ENCODE results near the gene TSHB.

The TSHB gene

GRCh38 chr1:115041654-115042053, 12.0 kb downstream of the TSHB start:
- no peaks in the 10 kb centered on the region for H3K4me1 ChIP-seq (ENCODE audit: control insufficient read depth, insufficient read depth, low read depth, low read length)
- H3K9ac ChIP-seq (ENCODE audit: low read length): no peak overlapping the region
- H2BK15ac ChIP-seq (ENCODE audit: low read depth, poor library complexity, severe bottlenecking): no peak overlapping the region
- H3K14ac ChIP-seq (ENCODE audit: low read length in 2 of 2): no peak overlapping the region
- no peak overlapping the region for H4K91ac ChIP-seq (ENCODE audit: low read length)
- H3K27ac ChIP-seq (ENCODE audit: low read length, poor library complexity, severe bottlenecking): no peak overlapping the region
- no peaks in the 10 kb centered on the region for H3K36me3 ChIP-seq (ENCODE audit: control insufficient read depth in 1 of 2, insufficient read depth in 2 of 2, low read depth in 1 of 2, low read length in 2 of 2)
- H2BK12ac ChIP-seq (ENCODE audit: low read length in 2 of 2): no peak overlapping the region
- H3K79me1 ChIP-seq (replicated peaks; ENCODE audit: low read length, poor library complexity, severe bottlenecking): no peaks in the 10 kb centered on the region
- H3K4me3 ChIP-seq (ENCODE audit: insufficient read depth in 1 of 2, low read depth in 1 of 2, low read length in 2 of 2): no peak overlapping the region
- no peak for DNase-seq
- no peak overlapping the region for H2AK5ac ChIP-seq (ENCODE audit: low read length, severe bottlenecking)
- H3K4ac ChIP-seq (ENCODE audit: low read depth in 1 of 2, low read length in 2 of 2): no peak overlapping the region
- H3K27me3 ChIP-seq (ENCODE audit: control insufficient read depth in 1 of 2, insufficient read depth in 1 of 2, low read length in 2 of 2): peaks cover 2 to 10% of the 10 kb centered on the region in 2 experiments
- H3K9me3 ChIP-seq (ENCODE audit: control insufficient read depth, low read length): no peaks in the 10 kb centered on the region
- no peak overlapping the region for H2AFZ ChIP-seq (ENCODE audit: low read depth, low read length)
- no peak overlapping the region for H4K8ac ChIP-seq (ENCODE audit: low read length)
- H2BK120ac ChIP-seq (ENCODE audit: low read depth, low read length): no peak overlapping the region
- H2BK5ac ChIP-seq (ENCODE audit: low read depth, low read length, poor library complexity, severe bottlenecking): no peak overlapping the region
- no peak overlapping the region for H3K18ac ChIP-seq (ENCODE audit: low read depth in 1 of 2, low read length in 2 of 2)
- no peak overlapping the region for H3K4me2 ChIP-seq (ENCODE audit: low read length, poor library complexity, severe bottlenecking)
- no peak overlapping the region for H3K23ac ChIP-seq (ENCODE audit: low read length in 2 of 2)

DNA sequence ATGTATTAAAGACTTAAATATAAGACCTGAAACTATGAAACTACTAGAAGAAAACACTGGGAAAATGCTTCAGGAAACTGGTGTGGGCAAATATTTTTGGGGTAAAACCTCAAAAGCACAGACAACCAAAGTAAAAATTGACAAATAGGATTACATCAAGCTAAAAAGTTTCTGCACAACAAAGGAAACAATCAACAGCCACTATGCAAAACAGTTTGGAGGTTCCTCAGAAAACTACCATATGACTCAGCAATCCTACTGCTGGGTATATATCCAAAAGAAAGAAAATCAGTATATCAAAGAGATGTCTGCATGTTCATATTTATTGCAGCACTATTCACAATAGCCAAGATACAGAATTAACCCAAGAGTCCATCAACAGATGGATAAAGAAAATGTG, 17.1 kb downstream of the TSHB start:
- H2AK5ac ChIP-seq (ENCODE audit: low read length, severe bottlenecking): no peak overlapping the region
- no peak overlapping the region for H4K91ac ChIP-seq (ENCODE audit: low read length)
- no peak overlapping the region for H3K27ac ChIP-seq (ENCODE audit: low read length, poor library complexity, severe bottlenecking)
- H3K4ac ChIP-seq (ENCODE audit: low read depth in 1 of 2, low read length in 2 of 2): no peak overlapping the region
- H2BK15ac ChIP-seq (ENCODE audit: low read depth, poor library complexity, severe bottlenecking): no peak overlapping the region
- H3K36me3 ChIP-seq (ENCODE audit: control insufficient read depth in 1 of 2, insufficient read depth in 2 of 2, low read depth in 1 of 2, low read length in 2 of 2): no peaks in the 10 kb centered on the region
- H3K9ac ChIP-seq (ENCODE audit: low read length): no peak overlapping the region
- no peak overlapping the region for H2AFZ ChIP-seq (ENCODE audit: low read depth, low read length)
- H3K18ac ChIP-seq (ENCODE audit: low read depth in 1 of 2, low read length in 2 of 2): no peak overlapping the region
- H3K23ac ChIP-seq (ENCODE audit: low read length in 2 of 2): no peak overlapping the region
- no peak overlapping the region for H3K4me2 ChIP-seq (ENCODE audit: low read length, poor library complexity, severe bottlenecking)
- no peak overlapping the region for H3K14ac ChIP-seq (ENCODE audit: low read length in 2 of 2)
- no peak overlapping the region for H2BK12ac ChIP-seq (ENCODE audit: low read length in 2 of 2)
- no peaks in the 10 kb centered on the region for H3K4me1 ChIP-seq (ENCODE audit: control insufficient read depth, insufficient read depth, low read depth, low read length)
- DNase-seq: no peak
- no peak overlapping the region for H4K8ac ChIP-seq (ENCODE audit: low read length)
- H2BK5ac ChIP-seq (ENCODE audit: low read depth, low read length, poor library complexity, severe bottlenecking): no peak overlapping the region
- H3K27me3 ChIP-seq (ENCODE audit: control insufficient read depth in 1 of 2, insufficient read depth in 1 of 2, low read length in 2 of 2): no peaks in the 10 kb centered on the region
- H3K79me1 ChIP-seq (replicated peaks; ENCODE audit: low read length, poor library complexity, severe bottlenecking): no peaks in the 10 kb centered on the region
- no peak overlapping the region for H2BK120ac ChIP-seq (ENCODE audit: low read depth, low read length)
- H3K4me3 ChIP-seq (ENCODE audit: insufficient read depth in 1 of 2, low read depth in 1 of 2, low read length in 2 of 2): no peak overlapping the region
- no peaks in the 10 kb centered on the region for H3K9me3 ChIP-seq (ENCODE audit: control insufficient read depth, low read length)

DNA sequence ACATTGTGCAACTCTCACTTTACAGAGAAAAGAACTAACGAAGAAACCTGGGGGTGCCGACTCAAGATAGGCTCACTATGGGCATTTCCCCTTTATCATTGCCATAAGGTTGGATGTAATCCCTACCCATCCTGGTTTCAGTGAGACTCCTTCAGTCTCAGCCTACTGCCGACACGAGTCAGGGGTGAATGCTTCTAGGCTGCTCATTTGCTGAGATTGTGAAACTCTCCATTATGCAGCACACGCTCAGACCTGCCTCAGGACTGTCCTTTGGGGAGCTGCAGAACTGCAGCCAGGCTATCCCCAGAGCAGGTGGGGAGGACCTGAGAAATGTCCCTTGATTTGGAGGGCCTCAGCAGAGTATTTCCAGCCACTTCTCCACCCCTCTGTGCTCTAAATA, 22.2 kb downstream of the TSHB start:
- peaks cover 4% of the 10 kb centered on the region for H3K4me1 ChIP-seq (ENCODE audit: control insufficient read depth, insufficient read depth, low read depth, low read length)
- no peaks in the 10 kb centered on the region for H3K36me3 ChIP-seq (ENCODE audit: control insufficient read depth in 1 of 2, insufficient read depth in 2 of 2, low read depth in 1 of 2, low read length in 2 of 2)
- no peaks in the 10 kb centered on the region for H3K79me1 ChIP-seq (replicated peaks; ENCODE audit: low read length, poor library complexity, severe bottlenecking)
- no peak overlapping the region for H3K23ac ChIP-seq (ENCODE audit: low read length in 2 of 2)
- H2AK5ac ChIP-seq (ENCODE audit: low read length, severe bottlenecking): no peak overlapping the region
- H2BK15ac ChIP-seq (ENCODE audit: low read depth, poor library complexity, severe bottlenecking): no peak overlapping the region
- H2BK5ac ChIP-seq (ENCODE audit: low read depth, low read length, poor library complexity, severe bottlenecking): no peak overlapping the region
- H3K14ac ChIP-seq (ENCODE audit: low read length in 2 of 2): no peak overlapping the region
- H3K18ac ChIP-seq (ENCODE audit: low read depth in 1 of 2, low read length in 2 of 2): no peak overlapping the region
- H3K9ac ChIP-seq (ENCODE audit: low read length): no peak overlapping the region
- H3K4ac ChIP-seq (ENCODE audit: low read depth in 1 of 2, low read length in 2 of 2): no peak overlapping the region
- H4K91ac ChIP-seq (ENCODE audit: low read length): no peak overlapping the region
- no peak overlapping the region for H2AFZ ChIP-seq (ENCODE audit: low read depth, low read length)
- WGBS: 89% methylated on average over 5 of the region's 5 CpGs
- no peak overlapping the region for H2BK120ac ChIP-seq (ENCODE audit: low read depth, low read length)
- no peak overlapping the region for H2BK12ac ChIP-seq (ENCODE audit: low read length in 2 of 2)
- DNase-seq: no peak
- H3K4me2 ChIP-seq (ENCODE audit: low read length, poor library complexity, severe bottlenecking): no peak overlapping the region
- no peak overlapping the region for H3K27ac ChIP-seq (ENCODE audit: low read length, poor library complexity, severe bottlenecking)
- no peak overlapping the region for H3K4me3 ChIP-seq (ENCODE audit: insufficient read depth in 1 of 2, low read depth in 1 of 2, low read length in 2 of 2)
- no peaks in the 10 kb centered on the region for H3K27me3 ChIP-seq (ENCODE audit: control insufficient read depth in 1 of 2, insufficient read depth in 1 of 2, low read length in 2 of 2)
- no peak overlapping the region for H4K8ac ChIP-seq (ENCODE audit: low read length)
- H3K9me3 ChIP-seq (ENCODE audit: control insufficient read depth, low read length): no peaks in the 10 kb centered on the region

GRCh38 chr1:115052454-115053083, 22.9 kb downstream of the TSHB start:
- no peak overlapping the region for H2BK5ac ChIP-seq (ENCODE audit: low read depth, low read length, poor library complexity, severe bottlenecking)
- no peaks in the 10 kb centered on the region for H3K27me3 ChIP-seq (ENCODE audit: control insufficient read depth in 1 of 2, insufficient read depth in 1 of 2, low read length in 2 of 2)
- no peak overlapping the region for H3K27ac ChIP-seq (ENCODE audit: low read length, poor library complexity, severe bottlenecking)
- H2AFZ ChIP-seq (ENCODE audit: low read depth, low read length): no peak overlapping the region
- H2BK12ac ChIP-seq (ENCODE audit: low read length in 2 of 2): no peak overlapping the region
- 43% methylated on average over 7 of the region's 9 CpGs for WGBS
- H2AK5ac ChIP-seq (ENCODE audit: low read length, severe bottlenecking): no peak overlapping the region
- no peak overlapping the region for H3K9ac ChIP-seq (ENCODE audit: low read length)
- peaks cover 6% of the 10 kb centered on the region for H3K4me1 ChIP-seq (ENCODE audit: control insufficient read depth, insufficient read depth, low read depth, low read length)
- H4K8ac ChIP-seq (ENCODE audit: low read length): no peak overlapping the region
- no peak overlapping the region for H3K23ac ChIP-seq (ENCODE audit: low read length in 2 of 2)
- no peak overlapping the region for H2BK15ac ChIP-seq (ENCODE audit: low read depth, poor library complexity, severe bottlenecking)
- peak; percentile 46 for DNase-seq
- H3K9me3 ChIP-seq (ENCODE audit: control insufficient read depth, low read length): no peaks in the 10 kb centered on the region
- H2BK120ac ChIP-seq (ENCODE audit: low read depth, low read length): no peak overlapping the region
- H4K91ac ChIP-seq (ENCODE audit: low read length): no peak overlapping the region
- H3K79me1 ChIP-seq (replicated peaks; ENCODE audit: low read length, poor library complexity, severe bottlenecking): no peaks in the 10 kb centered on the region
- no peak overlapping the region for H3K4me3 ChIP-seq (ENCODE audit: insufficient read depth in 1 of 2, low read depth in 1 of 2, low read length in 2 of 2)
- H3K36me3 ChIP-seq (ENCODE audit: control insufficient read depth in 1 of 2, insufficient read depth in 2 of 2, low read depth in 1 of 2, low read length in 2 of 2): no peaks in the 10 kb centered on the region
- no peak overlapping the region for H3K4me2 ChIP-seq (ENCODE audit: low read length, poor library complexity, severe bottlenecking)
- H3K14ac ChIP-seq (ENCODE audit: low read length in 2 of 2): no peak overlapping the region
- H3K18ac ChIP-seq (ENCODE audit: low read depth in 1 of 2, low read length in 2 of 2): no peak overlapping the region
- no peak overlapping the region for H3K4ac ChIP-seq (ENCODE audit: low read depth in 1 of 2, low read length in 2 of 2)
